Caco-2 (cell line): ENCODE data around the gene CISH. TPM values are rescaled to one million over a fixed set of nuclear protein-coding genes. Genes with fewer than 3 reads are reported as not detected.

ENCODE experiments used
- BruUV-seq: library from RNA; stranded (reverse); fragments of 400-500 nt; replicated peaks from 2 replicates; lab custom pipeline; 2021; lab: Mats Ljungman, UMichigan
- CTCF ChIA-PET: fragments of 300-600 bp; sonication (Branson Sonifier 250); formaldehyde crosslinking; loops from one replicate; lab custom pipeline; 2022; ENCODE audit warnings: antibody characterized with exemption; lab: Charles Lee
- POLR2A ChIA-PET: fragments of 300-600 bp; sonication (Branson Sonifier 250); formaldehyde crosslinking; loops from one replicate; lab custom pipeline; 2022; ENCODE audit warnings: antibody characterized with exemption; lab: Charles Lee
- DNase-seq, 2 experiments: peaks; one replicate each; pipeline versions ENCODE4 v3.0.0 to v3.0.0-alpha.2; 2020 to 2022
- H3K27me3 ChIP-seq: replicated peaks from 2 replicates; pipeline ENCODE4 v1.6.0; 2011; ENCODE audit warnings: low read length; ENCODE audit not compliant: control insufficient read depth, insufficient read depth
- H3K36me3 ChIP-seq: 2 replicates; pipeline ENCODE4 v1.5.1; 2011; ENCODE audit warnings: low read length; ENCODE audit not compliant: control insufficient read depth, insufficient read depth
- H3K4me1 ChIP-seq: fragments of 250-450 bp; sonication (Bioruptor Pico); 2 replicates; pipeline ENCODE4 v1.5.1; 2020; ENCODE audit warnings: mild to moderate bottlenecking
- H3K4me3 ChIP-seq: 2 replicates; pipeline ENCODE4 v1.5.1; 2011; ENCODE audit warnings: low read depth, mild to moderate bottlenecking, control low read depth, low read length
- H3K9me3 ChIP-seq: fragments of 250-450 bp; sonication (Bioruptor Pico); 2 replicates; pipeline ENCODE4 v1.5.1; 2020; ENCODE audit warnings: mild to moderate bottlenecking, moderate library complexity
- H3K27ac Mint-ChIP-seq: one replicate; pipeline ENCODE4 v1.8.0; 2022; ENCODE audit warnings: mixed read lengths; ENCODE audit not compliant: unreplicated experiment
- H3K27me3 Mint-ChIP-seq: one replicate; pipeline ENCODE4 v1.8.0; 2022; ENCODE audit warnings: mixed read lengths; ENCODE audit not compliant: insufficient read depth, unreplicated experiment
- H3K36me3 Mint-ChIP-seq: one replicate; pipeline ENCODE4 v1.8.0; 2022; ENCODE audit warnings: mild to moderate bottlenecking, mixed read lengths; ENCODE audit not compliant: insufficient read depth, unreplicated experiment
- H3K4me1 Mint-ChIP-seq: one replicate; pipeline ENCODE4 v1.8.0; 2022; ENCODE audit warnings: low read depth, mixed read lengths; ENCODE audit not compliant: unreplicated experiment
- H3K4me3 Mint-ChIP-seq: one replicate; pipeline ENCODE4 v1.8.0; 2022; ENCODE audit warnings: mild to moderate bottlenecking, moderate library complexity, mixed read lengths; ENCODE audit not compliant: unreplicated experiment
- H3K9me3 Mint-ChIP-seq: one replicate; pipeline ENCODE4 v1.8.0; 2022; ENCODE audit warnings: mixed read lengths; ENCODE audit not compliant: unreplicated experiment
- CTCF ChIP-seq, 2 experiments: fragments of 200-600 bp in 1 of 2; IDR thresholded peaks; 1 replicate in 1 of 2; 2 replicates in 1 of 2; pipeline versions ENCODE4 v1.5.1 to v1.8.0; 2011 to 2022; ENCODE audit warnings: antibody characterized with exemption in 1 of 2, control low read depth in 1 of 2, inconsistent platforms in 1 of 2, low read depth in 1 of 2, low read length in 1 of 2, mild to moderate bottlenecking in 1 of 2, moderate library complexity in 1 of 2; ENCODE audit not compliant: insufficient read depth in 1 of 2, severe bottlenecking in 1 of 2, unreplicated experiment in 1 of 2
- intact Hi-C: fragments of 100-400 bp; cut with micrococcal nuclease; formaldehyde crosslinking; loops from one replicate; pipeline ENCODE4 v1.10.0; 2022; ENCODE audit not compliant: unreplicated experiment
- total RNA-seq: library from RNA; stranded (reverse); gene quantifications from 2 replicates; pipeline ENCODE4 v1.2.3, GENCODE V29; 2022

Gene CISH
- total RNA-seq, 1 experiment from 2014 or later: 2.9 TPM

- peak overlapping the region; percentile 37 for H3K4me3 ChIP-seq
- H3K9me3 ChIP-seq: no peaks in the 10 kb centered on the region
- peak overlapping the region; percentile 85 for H3K27ac Mint-ChIP-seq
- no peaks in the 10 kb centered on the region for H3K27me3 ChIP-seq
- no peaks in the 10 kb centered on the region for H3K9me3 Mint-ChIP-seq
- peak overlapping the region; percentile 79 for H3K4me3 Mint-ChIP-seq
- H3K36me3 Mint-ChIP-seq: peaks cover 26% of the 10 kb centered on the region
- peaks cover 4% of the 10 kb centered on the region for H3K27me3 Mint-ChIP-seq
- TSS peak; percentile 25 for BruUV-seq
- no peaks in the 10 kb centered on the region for H3K36me3 ChIP-seq
- POLR2A ChIA-PET: interaction anchor here (0.6 to 1.6 kb wide), 4 partner anchors 37 to 769 kb away, joined by 3 to 5 read pairs (median 5); partner anchors contain the start of genes HEMK1 and MANF
- intact Hi-C loops: loop anchor here (1.0 to 2.0 kb wide), 4 partner anchors 36 to 756 kb away; no protein-coding TSS in a partner anchor
- H3K4me1 Mint-ChIP-seq: peaks cover 14% of the 10 kb centered on the region
- H3K4me1 ChIP-seq: peaks cover 4% of the 10 kb centered on the region
- peak; percentile 84 to 88 for DNase-seq
- TF ChIP-seq CTCF (IDR thresholded peaks at IDR 0.05; ENCODE audit: insufficient read depth in 1 of 2, low read depth in 1 of 2, low read length in 1 of 2, severe bottlenecking in 1 of 2, unreplicated experiment in 1 of 2): peak; percentile 95 to 99
- CTCF ChIA-PET: interaction anchor here (0.6 to 2.2 kb wide), 22 partner anchors 8 to 769 kb away, joined by 3 to 91 read pairs (median 6); partner anchors contain the start of genes CYB561D2, HEMK1, MANF and NPRL2
Observed at GRCh38 chr3:50616003-50616769, 4.6 kb upstream of the CISH start.

- no peaks in the 10 kb centered on the region for H3K9me3 ChIP-seq
- no peak overlapping the region for H3K27ac Mint-ChIP-seq
- no peak for TF ChIP-seq CTCF (IDR thresholded peaks at IDR 0.05; ENCODE audit: insufficient read depth in 1 of 2, low read depth in 1 of 2, low read length in 1 of 2, severe bottlenecking in 1 of 2, unreplicated experiment in 1 of 2)
- ChIA-PET CTCF (interaction anchor here (2.2 kb wide), 1 partner anchor 38 kb away, joined by 91 read pairs; no protein-coding TSS in a partner anchor), POLR2A (no interaction called here)
- DNase-seq: no peak
- no peak overlapping the region for H3K4me3 ChIP-seq
- H3K36me3 ChIP-seq: no peaks in the 10 kb centered on the region
- H3K4me3 Mint-ChIP-seq: no peak overlapping the region
- peaks cover 4% of the 10 kb centered on the region for H3K27me3 Mint-ChIP-seq
- H3K4me1 ChIP-seq: peaks cover 11% of the 10 kb centered on the region
- peaks cover 23% of the 10 kb centered on the region for H3K4me1 Mint-ChIP-seq
- intact Hi-C loops: no loop called here
- H3K9me3 Mint-ChIP-seq: no peaks in the 10 kb centered on the region
- no TSS peak for BruUV-seq
- H3K27me3 ChIP-seq: no peaks in the 10 kb centered on the region
- peaks cover 23% of the 10 kb centered on the region for H3K36me3 Mint-ChIP-seq
Observed at GRCh38 chr3:50615190-50615589, 3.6 kb upstream of the CISH start.

- intact Hi-C loops: loop anchor here (5.0 kb wide), 1 partner anchor 261 kb away; the partner anchor contains the start of genes CYB561D2 and NPRL2
- DNase-seq: no peak
- Histone ChIP-seq H3K27me3 (no peaks in the 10 kb centered on the region), H3K36me3 (no peaks in the 10 kb centered on the region), H3K4me3 (no peak overlapping the region), H3K4me1 (peaks cover 11% of the 10 kb centered on the region), H3K9me3 (no peaks in the 10 kb centered on the region)
- TF ChIP-seq CTCF (IDR thresholded peaks at IDR 0.05; ENCODE audit: insufficient read depth in 1 of 2, low read depth in 1 of 2, low read length in 1 of 2, severe bottlenecking in 1 of 2, unreplicated experiment in 1 of 2): no peak
- Mint-ChIP-seq H3K27me3 (peaks cover 4% of the 10 kb centered on the region), H3K27ac (peak overlapping the region; percentile 81), H3K4me1 (peaks cover 23% of the 10 kb centered on the region), H3K4me3 (peak overlapping the region; percentile 83), H3K36me3 (peaks cover 23% of the 10 kb centered on the region), H3K9me3 (no peaks in the 10 kb centered on the region)
- ChIA-PET POLR2A (no interaction called here), CTCF (interaction anchor here (0.6 to 2.1 kb wide), 6 partner anchors 11 to 71 kb away, joined by 3 to 19 read pairs (median 3); partner anchors contain the start of gene HEMK1)
- BruUV-seq: no TSS peak
Observed at GRCh38 chr3:50612970-50613846, 1.6 kb upstream of the CISH start.
